Measurements from ENCODE around the gene NKD1. TPM values are rescaled to one million over a fixed set of nuclear protein-coding genes. Genes with fewer than 3 reads are reported as not detected.
A peak's percentile ranks its signal among the peaks of the same experiment; 100 is the strongest.

Gene NKD1
- total and polyA plus RNA-seq, 7 donors, result under 0.01 to 18.0 (median 6.7) TPM

- peaks cover 0 to 30% (median 23%) of the 10 kb centered on the region in 4 donors for H3K4me1 ChIP-seq
- TF ChIP-seq POLR2AphosphoS5 (IDR thresholded peaks at IDR 0.05) (no peak), POLR2A (IDR thresholded peaks at IDR 0.05) (no peak), EP300 (IDR thresholded peaks at IDR 0.05) (no peak), CTCF (IDR thresholded peaks at IDR 0.05) (no peak)
- no peak for DNase-seq
- peak overlapping the region; percentile 74 to 87 (median 82) for H3K27ac ChIP-seq
- no peaks in the 10 kb centered on the region for H3K36me3 ChIP-seq
- intact Hi-C loops (cut with DNase I), result loop anchor here (1.0 to 10.0 kb wide), 7 partner anchors 43 to 524 kb away; partner anchors contain the start of genes CNEP1R1 and CYLD
- no peaks in the 10 kb centered on the region for H3K27me3 ChIP-seq
- H3K4me3 ChIP-seq, result peak overlapping the region; percentile 55 to 97 (median 78)
- 17 to 26% methylated on average over 46 of the region's 46 CpGs for WGBS, 2 donors
- H3K9me3 ChIP-seq, result no peaks in the 10 kb centered on the region
These were observed 839 bp downstream of the NKD1 start for GRCh38 chr16:50548909-50549560.

GRCh38 chr16:50549561-50549915 lies 1.3 kb downstream of the NKD1 start:
- H3K9me3 ChIP-seq, result no peaks in the 10 kb centered on the region
- H3K36me3 ChIP-seq, result no peaks in the 10 kb centered on the region
- H3K27ac ChIP-seq, result peak overlapping the region; percentile 74 to 87 (median 82)
- no peak for TF ChIP-seq EP300 (IDR thresholded peaks at IDR 0.05)
- TF ChIP-seq CTCF (IDR thresholded peaks at IDR 0.05), result no peak
- TF ChIP-seq POLR2A (IDR thresholded peaks at IDR 0.05), result no peak
- TF ChIP-seq POLR2AphosphoS5 (IDR thresholded peaks at IDR 0.05), result no peak
- WGBS, 2 donors, result 69 to 70% methylated on average over 7 of the region's 7 CpGs
- DNase-seq, result no peak
- H3K4me1 ChIP-seq, result peaks cover 0 to 30% (median 23%) of the 10 kb centered on the region in 4 donors
- intact Hi-C loops (cut with DNase I), result loop anchor here (2.0 to 10.0 kb wide), 6 partner anchors 43 to 525 kb away; partner anchors contain the start of genes CNEP1R1 and CYLD
- H3K4me3 ChIP-seq, result peak overlapping the region; percentile 55 to 97 (median 78)
- no peaks in the 10 kb centered on the region for H3K27me3 ChIP-seq

- Histone ChIP-seq H3K9me3 (no peaks in the 10 kb centered on the region), H3K27ac (peak overlapping the region; percentile 74 to 87 (median 82)), H3K4me3 (peak overlapping the region; percentile 55 to 97 (median 78)), H3K4me1 (peaks cover 0 to 30% (median 23%) of the 10 kb centered on the region in 4 donors), H3K27me3 (no peaks in the 10 kb centered on the region), H3K36me3 (no peaks in the 10 kb centered on the region)
- intact Hi-C loops (cut with DNase I), result no loop called here
- no peak for TF ChIP-seq EP300 (IDR thresholded peaks at IDR 0.05)
- no peak for TF ChIP-seq CTCF (IDR thresholded peaks at IDR 0.05)
- peak in 1 of 4 donors; percentile 22 for TF ChIP-seq POLR2AphosphoS5 (IDR thresholded peaks at IDR 0.05)
- WGBS, 2 donors, result 76 to 87% methylated on average over 8 of the region's 8 CpGs
- DNase-seq, result peak; percentile 78
These were observed 1.8 kb downstream of the NKD1 start for GRCh38 chr16:50550035-50550434.

- Histone ChIP-seq H3K36me3 (peaks cover 0 to 2% (median 0%) of the 10 kb centered on the region in 4 donors), H3K27me3 (no peaks in the 10 kb centered on the region), H3K4me1 (peaks cover 0 to 41% (median 23%) of the 10 kb centered on the region in 4 donors), H3K9me3 (no peaks in the 10 kb centered on the region), H3K27ac (peak overlapping the region in 3 of 4 donors; percentile 81 to 87 (median 83)), H3K4me3 (no peak overlapping the region)
- WGBS, 2 donors, result 80 to 82% methylated on average over 9 of the region's 9 CpGs
- TF ChIP-seq POLR2A (IDR thresholded peaks at IDR 0.05) (no peak), CTCF (IDR thresholded peaks at IDR 0.05) (no peak), EP300 (IDR thresholded peaks at IDR 0.05) (no peak), POLR2AphosphoS5 (IDR thresholded peaks at IDR 0.05) (no peak)
- no peak for DNase-seq
- intact Hi-C loops (cut with DNase I), result no loop called here
These were observed 2.9 kb downstream of the NKD1 start for GRCh38 chr16:50550866-50551641.

All from sigmoid colon (tissue), 7 donors.